Activated B cell treated with CpG ODN at 0.5 μM for 24 hours (primary cell): ENCODE measurements around the gene LDLRAD4. TPM values are rescaled to one million over a fixed set of nuclear protein-coding genes. Genes with fewer than 3 reads are reported as not detected.
A peak's percentile ranks its signal among the peaks of the same experiment; 100 is the strongest.

Experiments used
- ATAC-seq: fragments of 200-7000 bp; cut with Tn5 transposase; one replicate; pipeline ENCODE4 v1.10.0; 2021; ENCODE audit warnings: low read depth, mild to moderate bottlenecking, moderate library complexity
- CTCF ChIA-PET: fragments of 350-600 bp; sonication (Branson Sonifier 250); formaldehyde crosslinking; loops from one replicate; lab custom pipeline; 2021; ENCODE audit warnings: antibody characterized with exemption; lab: Charles Lee
- POLR2A ChIA-PET: fragments of 350-600 bp; sonication (Branson Sonifier 250); formaldehyde crosslinking; loops from one replicate; lab custom pipeline; 2021; ENCODE audit warnings: antibody characterized with exemption; lab: Charles Lee
- DNase-seq: peaks from one replicate; pipeline ENCODE4 v3.0.0; 2022
- H3K27ac Mint-ChIP-seq: one replicate; pipeline ENCODE4 v1.8.0; 2020; ENCODE audit warnings: mixed read lengths
- H3K27me3 Mint-ChIP-seq: one replicate; pipeline ENCODE4 v1.8.0; 2021; ENCODE audit warnings: mixed read lengths
- H3K36me3 Mint-ChIP-seq: one replicate; pipeline ENCODE4 v1.8.0; 2021; ENCODE audit warnings: low read depth, mixed read lengths
- H3K4me1 Mint-ChIP-seq: one replicate; pipeline ENCODE4 v1.8.0; 2021; ENCODE audit warnings: mixed read lengths
- H3K4me3 Mint-ChIP-seq: one replicate; pipeline ENCODE4 v1.8.0; 2020; ENCODE audit warnings: mild to moderate bottlenecking, mixed read lengths
- H3K9me3 Mint-ChIP-seq: one replicate; pipeline ENCODE4 v1.8.0; 2020; ENCODE audit warnings: mixed read lengths
- CTCF ChIP-seq: fragments of 200-600 bp; IDR thresholded peaks from one replicate; pipeline ENCODE4 v1.8.0; 2022; ENCODE audit warnings: antibody characterized with exemption, mild to moderate bottlenecking
- intact Hi-C: fragments of 100-400 bp; cut with micrococcal nuclease; formaldehyde crosslinking; loops from one replicate; pipeline ENCODE4 v1.15.1; 2024
- total RNA-seq: library from RNA; stranded (reverse); gene quantifications from 2 replicates; pipeline ENCODE4 v1.2.3, GENCODE V29; 2022

Gene LDLRAD4
- total RNA-seq, 1 donor from 2014 or later = 66.9 TPM

- CTCF ChIA-PET = interaction anchor here (0.7 to 1.9 kb wide), 12 partner anchors 56 to 596 kb away, joined by 3 to 20 read pairs (median 4); no protein-coding TSS in a partner anchor
- TF ChIP-seq CTCF = no peak
- peaks cover 16% of the 10 kb centered on the region for H3K4me1 Mint-ChIP-seq
- no peaks in the 10 kb centered on the region for H3K9me3 Mint-ChIP-seq
- peak overlapping the region; percentile 79 for H3K4me3 Mint-ChIP-seq
- POLR2A ChIA-PET = interaction anchor here (0.5 to 1.5 kb wide), 2 partner anchors 342 to 511 kb away, joined by 3 to 6 read pairs; no protein-coding TSS in a partner anchor
- no peaks in the 10 kb centered on the region for H3K36me3 Mint-ChIP-seq
- intact Hi-C loops = loop anchor here (1.0 to 5.0 kb wide), 8 partner anchors 166 to 916 kb away; partner anchors contain the start of genes FAM210A, RNMT and ZNF519
- H3K27ac Mint-ChIP-seq = no peak overlapping the region
- ATAC-seq (peak; percentile 48), DNase-seq (no peak)
- H3K27me3 Mint-ChIP-seq = peaks cover 49% of the 10 kb centered on the region
These were observed 2.4 kb upstream of the LDLRAD4 start for GRCh38 chr18:13216092-13216582.

- no peak for TF ChIP-seq CTCF
- POLR2A ChIA-PET = interaction anchor here (1.5 kb wide), 1 partner anchor 341 kb away, joined by 6 read pairs; no protein-coding TSS in a partner anchor
- Mint-ChIP-seq H3K27ac (no peak overlapping the region), H3K4me3 (peak overlapping the region; percentile 79), H3K9me3 (no peaks in the 10 kb centered on the region), H3K36me3 (no peaks in the 10 kb centered on the region), H3K27me3 (peaks cover 50% of the 10 kb centered on the region), H3K4me1 (peaks cover 16% of the 10 kb centered on the region)
- DNase-seq (peak; percentile 40), ATAC-seq (peak; percentile 68)
- intact Hi-C loops = loop anchor here (1.0 to 5.0 kb wide), 8 partner anchors 165 to 915 kb away; partner anchors contain the start of genes FAM210A, RNMT and ZNF519
- CTCF ChIA-PET = interaction anchor here (0.9 to 1.9 kb wide), 12 partner anchors 57 to 596 kb away, joined by 3 to 20 read pairs (median 4); no protein-coding TSS in a partner anchor
These were observed 1.7 kb upstream of the LDLRAD4 start for GRCh38 chr18:13216711-13217465.

DNA sequence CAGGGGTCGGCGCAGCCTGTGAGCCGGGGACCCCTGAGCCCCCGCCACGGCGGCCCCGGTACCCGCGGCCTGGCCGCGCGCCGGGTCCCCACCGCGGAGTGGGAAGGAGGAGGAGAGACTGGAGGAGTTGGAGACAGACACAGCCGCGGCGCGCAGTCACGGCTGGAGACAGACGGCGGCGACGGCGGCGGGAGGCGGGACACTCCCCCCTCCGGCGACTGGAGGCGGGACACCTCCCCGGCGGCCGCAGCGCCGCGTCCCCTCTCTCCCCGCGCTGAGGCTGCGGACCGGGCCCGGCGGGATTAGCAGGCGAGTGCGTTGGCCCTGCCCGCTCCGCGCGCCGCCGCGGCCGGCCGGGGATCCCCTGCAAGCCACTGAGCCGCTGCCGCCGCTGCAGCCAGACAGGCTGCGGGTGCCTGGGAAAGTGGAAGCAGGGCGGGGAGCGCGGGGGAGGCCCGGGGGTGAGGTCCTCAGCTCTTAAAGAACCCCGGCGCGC lies 1.0 kb upstream of the LDLRAD4 start:
- ChIA-PET CTCF (interaction anchor here (1.4 to 1.9 kb wide), 3 partner anchors 309 to 412 kb away, joined by 3 to 20 read pairs (median 7); no protein-coding TSS in a partner anchor), POLR2A (no interaction called here)
- H3K27me3 Mint-ChIP-seq = peaks cover 52% of the 10 kb centered on the region
- H3K4me1 Mint-ChIP-seq = peaks cover 16% of the 10 kb centered on the region
- no peak overlapping the region for H3K4me3 Mint-ChIP-seq
- no peak for TF ChIP-seq CTCF
- no peaks in the 10 kb centered on the region for H3K36me3 Mint-ChIP-seq
- DNase-seq = peak; percentile 40
- intact Hi-C loops = loop anchor here (2.0 to 5.0 kb wide), 5 partner anchors 165 to 915 kb away; partner anchors contain the start of genes FAM210A, RNMT and ZNF519
- ATAC-seq = peak; percentile 49
- no peaks in the 10 kb centered on the region for H3K9me3 Mint-ChIP-seq
- H3K27ac Mint-ChIP-seq = no peak overlapping the region

- peak overlapping the region; percentile 48 for H3K4me3 Mint-ChIP-seq
- H3K27ac Mint-ChIP-seq = no peak overlapping the region
- intact Hi-C loops = loop anchor here (2.0 to 5.0 kb wide), 5 partner anchors 164 to 914 kb away; partner anchors contain the start of genes FAM210A, RNMT and ZNF519
- ATAC-seq (no peak), DNase-seq (peak; percentile 25)
- peaks cover 51% of the 10 kb centered on the region for H3K27me3 Mint-ChIP-seq
- peaks cover 16% of the 10 kb centered on the region for H3K4me1 Mint-ChIP-seq
- no peaks in the 10 kb centered on the region for H3K9me3 Mint-ChIP-seq
- no peak for TF ChIP-seq CTCF
- H3K36me3 Mint-ChIP-seq = no peaks in the 10 kb centered on the region
- ChIA-PET POLR2A (no interaction called here), CTCF (interaction anchor here (1.4 kb wide), 1 partner anchor 309 kb away, joined by 3 read pairs; no protein-coding TSS in a partner anchor)
These were observed 591 bp upstream of the LDLRAD4 start for GRCh38 chr18:13217971-13218367.
